GM12892 (cell line): ENCODE results near the gene CLEC16A.

Experiments
- POLR2A ChIP-seq: IDR thresholded peaks from 2 replicates; pipeline ENCODE4 v1.6.1; 2011; ENCODE audit warnings: low read depth, low read length, control low read depth
- POLR2AphosphoS5 ChIP-seq: IDR thresholded peaks from 2 replicates; pipeline ENCODE4 v1.6.1; 2011; ENCODE audit warnings: low read depth, low read length, control low read depth

GRCh38 chr16:10957771-10958482 lies 13.6 kb downstream of the CLEC16A start:
- TF ChIP-seq POLR2AphosphoS5 (no peak), POLR2A (no peak)
